Activated gamma-delta T cell (primary cell): ENCODE results near the gene ESYT1.

Source experiments
- DNase-seq: peaks from one replicate; lab custom pipeline; 2025; lab: John Stamatoyannopoulos, UW
- total RNA-seq, 2 donors: gene quantifications; one replicate each; lab custom pipeline; 2026; lab: John Stamatoyannopoulos, UW

ESYT1 gene
- 443 to 588 reads per million in 2 donors for total RNA-seq

- peak; percentile 47 for DNase-seq
Observed at GRCh38 chr12:56127888-56128669, at the start of gene ESYT1. ESYT1 (plus strand) TSS chr12:56128267; CDS start chr12:56128320, 53 bp downstream.

- no peak for DNase-seq
Observed at GRCh38 chr12:56078427-56078826, 49.6 kb upstream of the ESYT1 start.

GRCh38 chr12:56078931-56079722, 48.9 kb upstream of the ESYT1 start:
- peak; percentile 29 for DNase-seq

GRCh38 chr12:56079723-56080555, 48.1 kb upstream of the ESYT1 start, which contains the start of gene ERBB3:
ERBB3 (plus strand) TSS chr12:56080165; CDS start chr12:56080301, 136 bp downstream.
- DNase-seq, result peak; percentile 50

- DNase-seq, result no peak
Observed at GRCh38 chr12:56080556-56081138, 47.4 kb upstream of the ESYT1 start.

- DNase-seq, result no peak
Observed at GRCh38 chr12:56081393-56082347, 46.4 kb upstream of the ESYT1 start.

GRCh38 chr12:56082382-56082781, 45.7 kb upstream of the ESYT1 start:
- DNase-seq, result no peak

GRCh38 chr12:56082967-56083366, 45.1 kb upstream of the ESYT1 start:
- no peak for DNase-seq

- DNase-seq, result no peak
Observed at GRCh38 chr12:56084958-56085543, 43.0 kb upstream of the ESYT1 start.

GRCh38 chr12:56086096-56086495, 42.0 kb upstream of the ESYT1 start:
- DNase-seq, result no peak

- DNase-seq, result no peak
Observed at GRCh38 chr12:56086608-56087007, 41.5 kb upstream of the ESYT1 start.

- DNase-seq, result no peak
Observed at GRCh38 chr12:56087220-56087619, 40.8 kb upstream of the ESYT1 start.

- DNase-seq, result no peak
Observed at GRCh38 chr12:56097738-56098137, 30.3 kb upstream of the ESYT1 start.

GRCh38 chr12:56098592-56098991, 29.5 kb upstream of the ESYT1 start:
- DNase-seq, result no peak

GRCh38 chr12:56099787-56100186, 28.3 kb upstream of the ESYT1 start:
- DNase-seq, result no peak

GRCh38 chr12:56101045-56101444, 27.0 kb upstream of the ESYT1 start:
- no peak for DNase-seq

GRCh38 chr12:56102683-56103065, 25.4 kb upstream of the ESYT1 start:
- DNase-seq, result no peak

- DNase-seq, result no peak
Observed at GRCh38 chr12:56103066-56103711, 24.9 kb upstream of the ESYT1 start.

- no peak for DNase-seq
Observed at GRCh38 chr12:56103823-56104108, 24.3 kb upstream of the ESYT1 start.
